AG09309 (cell line): ENCODE results near the gene PKLR.
A peak's percentile ranks its signal among the peaks of the same experiment; 100 is the strongest.

Experiments
- DNase-seq: peaks from one replicate; pipeline ENCODE4 v3.0.0-alpha.2; 2010; ENCODE audit warnings: low read depth
- H3K4me3 ChIP-seq: 2 replicates; pipeline ENCODE4 v1.5.1; 2011; ENCODE audit warnings: mild to moderate bottlenecking, low read depth, low read length, moderate library complexity; ENCODE audit not compliant: control insufficient read depth
- CTCF ChIP-seq: IDR thresholded peaks from 2 replicates; pipeline ENCODE4 v1.5.1; 2011; ENCODE audit warnings: mild to moderate bottlenecking, low read depth, low read length, inconsistent platforms; ENCODE audit not compliant: insufficient read depth, control insufficient read depth; ENCODE audit errors: missing control alignments

PKLR gene

GRCh38 chr1:155322953-155323728 is 21.9 kb upstream of the PKLR start:
- peak; percentile 80 for DNase-seq
- H3K4me3 ChIP-seq: peak overlapping the region; percentile 98
- TF ChIP-seq CTCF: peak; percentile 92

- peak overlapping the region; percentile 98 for H3K4me3 ChIP-seq
- no peak for TF ChIP-seq CTCF
- DNase-seq: no peak
Measured at GRCh38 chr1:155322571-155322952, 21.3 kb upstream of the PKLR start.

GRCh38 chr1:155321639-155322503 is 20.6 kb upstream of the PKLR start:
- no peak for TF ChIP-seq CTCF
- peak overlapping the region; percentile 98 for H3K4me3 ChIP-seq
- DNase-seq: no peak

- peak within 1 kb of the TSS; percentile 98 for H3K4me3 ChIP-seq
- no peak for DNase-seq
- no peak for TF ChIP-seq CTCF
Measured at GRCh38 chr1:155320661-155321617, 19.7 kb upstream of the PKLR start, which contains the start of gene RUSC1. RUSC1 (plus strand) TSS chr1:155320894; CDS start chr1:155321774, 880 bp downstream.

DNA sequence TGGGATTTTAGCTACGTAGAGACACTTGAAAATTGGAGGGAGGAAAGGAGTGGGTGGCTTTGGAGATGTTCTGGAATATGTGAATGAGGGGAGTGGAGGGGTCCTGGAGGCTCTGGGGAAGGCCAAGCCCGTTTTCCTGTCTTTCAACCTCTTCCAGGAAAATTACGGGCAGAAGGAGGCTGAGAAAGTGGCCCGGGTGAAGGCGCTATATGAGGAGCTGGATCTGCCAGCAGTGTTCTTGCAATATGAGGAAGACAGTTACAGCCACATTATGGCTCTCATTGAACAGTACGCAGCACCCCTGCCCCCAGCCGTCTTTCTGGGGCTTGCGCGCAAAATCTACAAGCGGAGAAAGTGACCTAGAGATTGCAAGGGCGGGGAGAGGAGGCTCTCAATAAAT is 19.0 kb upstream of the PKLR start:
- no peak for TF ChIP-seq CTCF
- no peak for DNase-seq
- H3K4me3 ChIP-seq: peak overlapping the region; percentile 98

DNA sequence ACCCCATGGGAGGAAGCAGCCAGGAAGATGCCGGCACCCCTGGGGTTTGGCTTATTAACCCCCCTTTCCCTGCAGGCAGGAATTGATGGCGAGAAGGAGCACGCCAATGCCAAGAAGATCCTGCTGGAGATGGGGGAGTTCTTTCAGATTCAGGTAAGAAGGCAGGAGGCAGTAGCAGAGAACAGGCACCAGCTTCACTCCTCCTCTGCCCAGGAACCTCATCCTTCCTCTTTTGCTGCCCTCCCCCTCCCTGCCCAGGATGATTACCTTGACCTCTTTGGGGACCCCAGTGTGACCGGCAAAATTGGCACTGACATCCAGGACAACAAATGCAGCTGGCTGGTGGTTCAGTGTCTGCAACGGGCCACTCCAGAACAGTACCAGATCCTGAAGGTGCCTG is 18.3 kb upstream of the PKLR start:
- no peak for TF ChIP-seq CTCF
- DNase-seq: no peak
- no peak overlapping the region for H3K4me3 ChIP-seq
